Right lobe of liver (tissue), 6 donors: ENCODE measurements around the gene KLF11. TPM values are rescaled to one million over a fixed set of nuclear protein-coding genes. Genes with fewer than 3 reads are reported as not detected.
"Not testable (repeated sequence)": the region's sequence is repeated elsewhere in the genome, so short reads cannot be mapped to it uniquely, and the experiment has no call there.

Source experiments
- ATAC-seq, 4 donors: fragments of 200-7000 bp; cut with Tn5 transposase; one replicate each; pipeline ENCODE4 v1.9.1; 2020; ENCODE audit warnings: mild to moderate bottlenecking in 4 of 4, moderate library complexity in 4 of 4
- DNase-seq, 3 donors: peaks; one replicate each; pipeline ENCODE4 v3.0.0-alpha.2; 2020
- H3K27ac ChIP-seq, 3 donors: fragments of 200-600 bp; one replicate each; pipeline ENCODE4 v1.8.0; 2022
- H3K27me3 ChIP-seq, 2 donors: fragments of 200-600 bp; one replicate each; pipeline ENCODE4 v1.8.0; 2022
- H3K36me3 ChIP-seq, 4 donors: fragments of 200-600 bp; sonication (generic) in 1 of 4; one replicate each; pipeline versions ENCODE4 v1.5.1 to v1.8.0; 2017 to 2022; ENCODE audit warnings: control low read depth in 1 of 4
- H3K4me1 ChIP-seq, 4 donors: fragments of 200-600 bp; sonication (generic) in 1 of 4; one replicate each; pipeline versions ENCODE4 v1.5.1 to v1.8.0; 2017 to 2022; ENCODE audit warnings: control low read depth in 1 of 4
- H3K4me3 ChIP-seq, 3 donors: fragments of 200-600 bp; one replicate each; pipeline ENCODE4 v1.8.0; 2022
- H3K9me3 ChIP-seq, 4 donors: fragments of 200-600 bp; sonication (generic) in 1 of 4; one replicate each; pipeline versions ENCODE4 v1.5.1 to v1.8.0; 2017 to 2022; ENCODE audit warnings: control low read depth in 1 of 4
- POLR2A ChIP-seq: fragments of 450-650 bp; IDR thresholded peaks from one replicate; pipeline ENCODE4 v1.6.1; 2017; ENCODE audit warnings: antibody characterized with exemption, mild to moderate bottlenecking
- WGBS: methylation state at CpG from one replicate; pipeline ENCODE4 v1.1.6; 2018; ENCODE audit warnings: low coverage, low lambda C conversion rate; ENCODE audit not compliant: insufficient coverage; ENCODE audit errors: missing lambda C conversion rate; 5-methylcytosine and 5-hydroxymethylcytosine counted together
- intact Hi-C, 2 donors: fragments of 100-400 bp; cut with DNase I; formaldehyde crosslinking; loops; one replicate each; pipeline versions ENCODE4 v1.11.2 to v1.14.1; 2022
- total RNA-seq, 6 experiments: library from RNA; depleted of rRNA in 2 of 6; stranded (reverse); fragments of >200 nt in 2 of 6; fragmentation: NEBNext Ultra II Directional in 3 of 6; extraction: Animal tissue kit (Norgen Biotek cat#: 25700) in 3 of 6; gene quantifications; one replicate each; pipeline versions ENCODE4 v1.1.0 to v1.2.4, GENCODE V29; 2016 to 2023
- TF ChIP-seq, protein P1 (sequence below), 4 donors: fragments of 200-600 bp in 3 of 4; fragments of 450-650 bp in 1 of 4; IDR thresholded peaks; one replicate each; pipeline versions ENCODE4 v1.5.1 to v1.8.0; 2016 to 2022; ENCODE audit warnings: antibody characterized with exemption in 4 of 4, mild to moderate bottlenecking in 2 of 4
- donor health status: DM: no; HTN: yes; CAD: no.
- donor health status: DM: no; HTN: no; CAD: no.
- donor health status: DM: no; HTN: no; CAD: no.
- donor health status: DM: no; HTN: yes; CAD: no.
- donor health status: DM: no; HTN: yes; CAD: no.

The KLF11 gene
- total RNA-seq, 6 experiments from 2014 or later: 10.9 to 40.1 (median 27.8) TPM

DNA sequence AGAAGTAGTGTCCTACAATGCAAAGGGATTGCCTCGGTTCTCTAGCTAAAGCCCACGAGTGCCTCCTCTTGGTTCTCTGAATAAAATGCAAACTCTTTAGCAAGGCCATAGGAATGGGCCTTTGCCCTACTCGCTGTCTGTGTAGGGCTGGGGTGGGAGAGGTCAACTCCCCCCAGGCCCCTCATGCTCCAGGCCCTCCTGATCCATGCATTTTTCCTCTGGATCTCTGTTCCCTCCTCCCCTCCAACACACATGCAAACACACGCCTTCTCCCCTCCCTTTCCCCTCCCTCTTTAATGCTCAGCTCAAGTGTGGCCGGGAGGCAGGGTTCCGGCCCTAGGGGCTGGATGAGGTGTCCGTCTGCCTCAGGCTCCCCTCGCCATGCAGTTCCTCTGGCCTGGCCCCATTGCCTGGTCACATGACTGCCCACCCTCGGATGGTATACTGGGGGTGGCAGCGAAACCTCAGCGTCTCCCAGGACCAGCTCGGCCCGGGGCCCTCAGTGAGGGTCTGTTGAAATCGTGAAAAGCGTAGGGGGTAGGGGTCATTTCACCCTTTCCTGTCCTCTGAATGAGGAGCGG, 14.9 kb upstream of the KLF11 start:
- Histone ChIP-seq H3K4me1 (no peaks in the 10 kb centered on the region), H3K4me3 (no peak overlapping the region), H3K27me3 (no peaks in the 10 kb centered on the region), H3K9me3 (no peaks in the 10 kb centered on the region), H3K36me3 (no peaks in the 10 kb centered on the region), H3K27ac (peak overlapping the region in 1 of 3 donors; percentile 1)
- 78% methylated on average over 5 of the region's 16 CpGs for WGBS
- DNase-seq (peak in 1 of 3 donors; percentile 19), ATAC-seq (peak in 2 of 4 donors; percentile 2 to 9)
- intact Hi-C loops: no loop called here
- TF ChIP-seq, protein P1, sequence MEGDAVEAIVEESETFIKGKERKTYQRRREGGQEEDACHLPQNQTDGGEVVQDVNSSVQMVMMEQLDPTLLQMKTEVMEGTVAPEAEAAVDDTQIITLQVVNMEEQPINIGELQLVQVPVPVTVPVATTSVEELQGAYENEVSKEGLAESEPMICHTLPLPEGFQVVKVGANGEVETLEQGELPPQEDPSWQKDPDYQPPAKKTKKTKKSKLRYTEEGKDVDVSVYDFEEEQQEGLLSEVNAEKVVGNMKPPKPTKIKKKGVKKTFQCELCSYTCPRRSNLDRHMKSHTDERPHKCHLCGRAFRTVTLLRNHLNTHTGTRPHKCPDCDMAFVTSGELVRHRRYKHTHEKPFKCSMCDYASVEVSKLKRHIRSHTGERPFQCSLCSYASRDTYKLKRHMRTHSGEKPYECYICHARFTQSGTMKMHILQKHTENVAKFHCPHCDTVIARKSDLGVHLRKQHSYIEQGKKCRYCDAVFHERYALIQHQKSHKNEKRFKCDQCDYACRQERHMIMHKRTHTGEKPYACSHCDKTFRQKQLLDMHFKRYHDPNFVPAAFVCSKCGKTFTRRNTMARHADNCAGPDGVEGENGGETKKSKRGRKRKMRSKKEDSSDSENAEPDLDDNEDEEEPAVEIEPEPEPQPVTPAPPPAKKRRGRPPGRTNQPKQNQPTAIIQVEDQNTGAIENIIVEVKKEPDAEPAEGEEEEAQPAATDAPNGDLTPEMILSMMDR (IDR thresholded peaks at IDR 0.05): no peak
- no peak for TF ChIP-seq POLR2A

DNA sequence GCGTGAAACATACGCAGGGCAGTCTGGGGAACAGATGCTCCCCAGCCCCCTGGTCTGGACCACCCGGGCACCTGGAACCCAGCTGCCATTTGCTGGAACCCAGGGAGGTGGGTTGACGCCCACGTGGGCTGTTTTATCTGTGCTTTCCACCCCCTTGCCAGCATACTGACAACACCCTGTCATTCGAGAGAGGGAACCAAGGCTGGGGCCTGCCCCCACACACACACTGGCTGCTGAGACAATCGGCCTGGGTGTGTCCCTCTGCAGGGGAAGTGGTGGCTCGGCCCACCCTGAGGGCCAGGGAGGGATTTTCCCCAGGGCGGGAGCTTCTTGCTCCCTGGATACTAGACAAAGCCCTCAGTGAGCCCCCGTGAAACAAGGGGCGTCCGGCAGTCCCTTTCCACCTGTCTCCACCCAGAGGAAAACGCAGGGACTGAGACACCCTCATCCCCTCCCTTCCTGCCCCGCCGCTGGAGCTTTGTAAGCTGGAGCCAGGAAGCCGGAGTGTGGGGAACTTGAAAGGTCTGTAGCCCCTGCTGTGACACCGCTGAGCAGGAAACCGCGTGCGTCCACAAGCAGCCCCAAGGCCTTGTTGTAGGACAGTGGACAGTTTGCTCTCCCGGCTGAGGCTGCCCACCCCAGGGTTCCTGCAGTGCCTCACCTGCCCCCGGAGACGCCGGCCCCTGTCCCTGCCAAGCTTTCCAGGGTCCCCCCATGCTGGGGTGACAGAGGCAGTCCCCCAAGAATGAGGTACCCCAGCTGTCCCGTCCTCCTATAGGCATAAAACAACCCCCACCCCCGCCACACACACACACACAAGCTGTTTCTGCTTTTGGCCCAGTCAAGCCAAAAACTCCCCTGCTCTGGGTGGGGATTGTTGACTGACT, 14.1 kb upstream of the KLF11 start:
- TF ChIP-seq, protein P1 (IDR thresholded peaks at IDR 0.05): no peak
- no peak for TF ChIP-seq POLR2A
- intact Hi-C loops: no loop called here
- Histone ChIP-seq H3K9me3 (no peaks in the 10 kb centered on the region), H3K36me3 (no peaks in the 10 kb centered on the region), H3K27ac (peak overlapping the region in 2 of 3 donors; percentile 1 to 22), H3K4me3 (no peak overlapping the region), H3K27me3 (no peaks in the 10 kb centered on the region), H3K4me1 (no peaks in the 10 kb centered on the region)
- ATAC-seq (peak; percentile 62 to 85 (median 73)), DNase-seq (peak; percentile 52 to 74 (median 62))
- WGBS: 50% methylated on average over 6 of the region's 26 CpGs

DNA sequence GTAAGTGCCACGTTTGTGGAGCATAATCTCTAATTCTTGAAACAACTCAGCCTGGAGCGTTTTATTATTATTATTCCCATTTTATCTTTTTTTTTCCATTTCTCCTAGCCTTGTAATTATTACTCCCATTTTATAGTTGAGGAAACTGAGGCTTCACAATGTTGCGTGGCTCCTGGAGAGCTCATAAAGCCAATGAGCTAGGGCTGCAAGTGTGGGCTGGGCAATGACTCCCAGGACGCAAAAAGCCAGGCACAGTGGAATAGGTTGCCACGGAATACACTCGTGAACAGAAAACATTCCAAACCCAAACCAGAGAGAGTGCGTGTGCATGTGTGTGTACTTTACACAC, 13.5 kb upstream of the KLF11 start:
- intact Hi-C loops: no loop called here
- no peak overlapping the region for H3K27ac ChIP-seq
- H3K4me1 ChIP-seq: peaks cover 0 to 3% (median 0%) of the 10 kb centered on the region in 4 donors
- no peaks in the 10 kb centered on the region for H3K36me3 ChIP-seq
- no peak for ATAC-seq
- H3K9me3 ChIP-seq: no peaks in the 10 kb centered on the region
- peak in 1 of 3 donors; percentile 5 for DNase-seq
- H3K4me3 ChIP-seq: no peak overlapping the region
- TF ChIP-seq POLR2A: no peak
- TF ChIP-seq, protein P1 (IDR thresholded peaks at IDR 0.05): no peak
- 65% methylated on average over 7 of the region's 7 CpGs for WGBS
- H3K27me3 ChIP-seq: no peaks in the 10 kb centered on the region

GRCh38 chr2:10030311-10030736, 13.0 kb upstream of the KLF11 start:
- H3K9me3 ChIP-seq: no peaks in the 10 kb centered on the region
- WGBS: 53% methylated on average over 4 of the region's 9 CpGs
- H3K4me3 ChIP-seq: no peak overlapping the region
- DNase-seq: peak in 1 of 3 donors; percentile 42
- no peak for TF ChIP-seq POLR2A
- TF ChIP-seq, protein P1 (IDR thresholded peaks at IDR 0.05): no peak
- intact Hi-C loops: no loop called here
- H3K36me3 ChIP-seq: no peaks in the 10 kb centered on the region
- no peak overlapping the region for H3K27ac ChIP-seq
- H3K27me3 ChIP-seq: no peaks in the 10 kb centered on the region
- ATAC-seq: no peak
- peaks cover 0 to 7% (median 2%) of the 10 kb centered on the region in 4 donors for H3K4me1 ChIP-seq

- H3K9me3 ChIP-seq, H3K27me3 ChIP-seq, H3K4me3 ChIP-seq, intact Hi-C loops, ATAC-seq, H3K36me3 ChIP-seq, DNase-seq, H3K27ac ChIP-seq: not testable (repeated sequence)
- H3K4me1 ChIP-seq: peaks cover 0 to 12% (median 5%) of the 10 kb centered on the region in 4 donors
- 85% methylated on average over 4 of the region's 8 CpGs for WGBS
Observed at GRCh38 chr2:10030798-10031197, 12.6 kb upstream of the KLF11 start.
